CD8-positive, alpha-beta memory T cell (primary cell): Measurements from ENCODE around the gene CCDC148. TPM values are rescaled to one million over a fixed set of nuclear protein-coding genes. Genes with fewer than 3 reads are reported as not detected.
A peak's percentile ranks its signal among the peaks of the same experiment; 100 is the strongest.

Source experiments
- CTCF ChIA-PET: fragments of 350-600 bp; sonication (Branson Sonifier 250); formaldehyde crosslinking; loops from one replicate; lab custom pipeline; 2021; ENCODE audit warnings: antibody characterized with exemption; lab: Charles Lee
- POLR2A ChIA-PET: fragments of 350-600 bp; sonication (Branson Sonifier 250); formaldehyde crosslinking; loops from one replicate; lab custom pipeline; 2021; ENCODE audit warnings: antibody characterized with exemption; lab: Charles Lee
- DNase-seq, 5 donors: peaks; one replicate each; pipeline versions ENCODE4 v3.0.0 to v3.0.0-alpha.2; 2020 to 2022; ENCODE audit warnings: mixed read lengths in 1 of 5
- H3K27ac ChIP-seq: one replicate; pipeline ENCODE4 v1.7.0; 2013; ENCODE audit warnings: low read depth, mild to moderate bottlenecking, low read length, moderate library complexity
- H3K27me3 ChIP-seq: 2 replicates; pipeline ENCODE4 v1.7.0; 2013; ENCODE audit warnings: low read length, mild to moderate bottlenecking; ENCODE audit not compliant: insufficient read depth, poor library complexity, severe bottlenecking
- H3K36me3 ChIP-seq: 2 replicates; pipeline ENCODE4 v1.7.0; 2013; ENCODE audit warnings: mild to moderate bottlenecking, low read length, moderate library complexity; ENCODE audit not compliant: insufficient read depth
- H3K4me1 ChIP-seq: 2 replicates; pipeline ENCODE4 v1.7.0; 2013; ENCODE audit warnings: mild to moderate bottlenecking, low read length, moderate library complexity; ENCODE audit not compliant: insufficient read depth
- H3K4me3 ChIP-seq: 2 replicates; pipeline ENCODE4 v1.7.0; 2013; ENCODE audit warnings: mild to moderate bottlenecking, low read length
- H3K9me3 ChIP-seq: 2 replicates; pipeline ENCODE4 v1.7.0; 2013; ENCODE audit warnings: mild to moderate bottlenecking, low read length
- H3K27ac Mint-ChIP-seq, 8 donors: one replicate each; pipeline ENCODE4 v1.8.0; 2020 to 2021; ENCODE audit warnings: mixed read lengths in 8 of 8, mild to moderate bottlenecking in 6 of 8, inconsistent platforms in 3 of 8, moderate library complexity in 3 of 8
- H3K27me3 Mint-ChIP-seq, 2 donors: one replicate each; pipeline ENCODE4 v1.8.0; 2020 to 2021; ENCODE audit warnings: mixed read lengths in 2 of 2, mild to moderate bottlenecking in 1 of 2, moderate library complexity in 1 of 2
- H3K36me3 Mint-ChIP-seq, 3 donors: one replicate each; pipeline ENCODE4 v1.8.0; 2020 to 2021; ENCODE audit warnings: mixed read lengths in 3 of 3, inconsistent platforms in 1 of 3, mild to moderate bottlenecking in 1 of 3
- H3K4me1 Mint-ChIP-seq, 3 donors: one replicate each; pipeline ENCODE4 v1.8.0; 2020 to 2021; ENCODE audit warnings: mixed read lengths in 3 of 3, inconsistent platforms in 1 of 3, mild to moderate bottlenecking in 1 of 3
- H3K4me3 Mint-ChIP-seq, 7 donors: one replicate each; pipeline ENCODE4 v1.8.0; 2020 to 2021; ENCODE audit warnings: mixed read lengths in 7 of 7, mild to moderate bottlenecking in 6 of 7, moderate library complexity in 4 of 7, inconsistent platforms in 2 of 7
- H3K9me3 Mint-ChIP-seq, 5 donors: one replicate each; pipeline ENCODE4 v1.8.0; 2020 to 2022; ENCODE audit warnings: mixed read lengths in 5 of 5, mild to moderate bottlenecking in 3 of 5, moderate library complexity in 2 of 5, inconsistent platforms in 1 of 5
- polyA plus RNA-seq: library from polyadenylated mRNA; unstranded; fragments of 300-500 nt; fragmentation: Illumina TruSeq; gene quantifications from one replicate; pipeline ENCODE4 v1.2.3, GENCODE V29; 2021
- total RNA-seq, 2 experiments: library from RNA; stranded (reverse); gene quantifications; one replicate each; pipeline ENCODE4 v1.2.3, GENCODE V29; 2021

The CCDC148 gene
- total and polyA plus RNA-seq, 3 experiments from 2014 or later, result 0.40 TPM; not detected in 2

DNA sequence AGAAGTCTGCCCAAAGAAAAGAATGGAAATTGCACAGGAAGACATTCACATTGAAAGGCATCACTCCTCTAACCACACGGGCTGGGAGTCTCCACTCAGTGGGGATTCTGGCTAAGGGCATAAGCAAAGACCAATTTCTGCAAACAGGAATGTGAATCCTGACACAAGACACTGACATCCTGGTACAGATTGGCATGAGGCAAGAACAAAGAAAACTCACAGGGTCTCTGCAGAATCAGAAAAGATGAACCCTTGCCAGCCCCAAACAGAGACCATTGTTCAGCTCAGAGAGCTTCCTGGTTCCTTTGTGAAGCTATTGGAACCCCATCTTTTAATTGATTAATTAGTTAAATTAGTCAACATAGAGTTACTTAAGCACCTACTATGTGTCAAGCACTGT is 272.6 kb downstream of the CCDC148 start:
- Mint-ChIP-seq H3K36me3 (no peaks in the 10 kb centered on the region), H3K4me1 (no peaks in the 10 kb centered on the region), H3K9me3 (peaks cover 0 to 5% (median 0%) of the 10 kb centered on the region in 5 donors), H3K27me3 (peaks cover 4 to 29% of the 10 kb centered on the region in 2 donors), H3K4me3 (no peak overlapping the region), H3K27ac (no peak overlapping the region)
- Histone ChIP-seq H3K36me3 (no peaks in the 10 kb centered on the region), H3K27me3 (no peaks in the 10 kb centered on the region), H3K4me3 (no peak overlapping the region), H3K4me1 (no peaks in the 10 kb centered on the region), H3K27ac (no peak overlapping the region), H3K9me3 (no peaks in the 10 kb centered on the region)
- CTCF ChIA-PET, result no interaction called here
- no peak for DNase-seq
- POLR2A ChIA-PET, result no interaction called here

DNA sequence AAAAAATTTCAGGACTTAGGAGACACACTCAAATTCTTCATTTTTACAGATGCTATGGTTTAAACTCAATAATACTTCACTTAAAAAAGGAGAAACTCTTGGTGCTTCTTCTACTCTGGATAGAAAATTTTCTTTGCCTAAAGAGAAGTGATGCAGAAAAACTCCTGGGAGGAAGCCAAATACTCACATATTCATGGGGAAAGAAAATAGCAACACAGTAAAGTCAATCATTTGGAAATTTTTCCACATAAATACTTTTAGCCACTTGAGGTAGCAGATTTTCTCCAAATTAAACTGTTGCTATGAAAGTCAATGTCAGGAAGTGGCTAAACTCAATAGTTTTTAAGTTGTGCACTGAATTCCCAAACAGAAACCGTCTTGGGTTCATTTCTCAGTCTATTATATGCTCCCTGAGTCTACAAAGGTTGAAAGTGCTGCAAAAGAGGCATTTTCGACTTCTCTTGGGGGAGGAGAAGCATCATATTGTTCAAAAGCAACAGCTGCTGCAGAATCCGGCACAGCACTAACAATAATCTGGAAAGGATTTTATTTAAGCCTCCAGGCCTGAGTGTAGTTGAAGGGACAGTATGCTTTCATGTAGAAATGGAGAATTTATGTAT is 273.8 kb downstream of the CCDC148 start:
- DNase-seq, result no peak
- ChIA-PET CTCF (no interaction called here), POLR2A (no interaction called here)
- Histone ChIP-seq H3K27ac (no peak overlapping the region), H3K4me3 (no peak overlapping the region), H3K4me1 (no peaks in the 10 kb centered on the region), H3K9me3 (no peaks in the 10 kb centered on the region), H3K27me3 (no peaks in the 10 kb centered on the region), H3K36me3 (no peaks in the 10 kb centered on the region)
- no peaks in the 10 kb centered on the region for H3K36me3 Mint-ChIP-seq
- H3K27me3 Mint-ChIP-seq, result peaks cover 7 to 37% of the 10 kb centered on the region in 2 donors
- H3K4me3 Mint-ChIP-seq, result no peak overlapping the region
- H3K27ac Mint-ChIP-seq, result no peak overlapping the region
- no peaks in the 10 kb centered on the region for H3K4me1 Mint-ChIP-seq
- peaks cover 0 to 5% (median 0%) of the 10 kb centered on the region in 5 donors for H3K9me3 Mint-ChIP-seq

DNA sequence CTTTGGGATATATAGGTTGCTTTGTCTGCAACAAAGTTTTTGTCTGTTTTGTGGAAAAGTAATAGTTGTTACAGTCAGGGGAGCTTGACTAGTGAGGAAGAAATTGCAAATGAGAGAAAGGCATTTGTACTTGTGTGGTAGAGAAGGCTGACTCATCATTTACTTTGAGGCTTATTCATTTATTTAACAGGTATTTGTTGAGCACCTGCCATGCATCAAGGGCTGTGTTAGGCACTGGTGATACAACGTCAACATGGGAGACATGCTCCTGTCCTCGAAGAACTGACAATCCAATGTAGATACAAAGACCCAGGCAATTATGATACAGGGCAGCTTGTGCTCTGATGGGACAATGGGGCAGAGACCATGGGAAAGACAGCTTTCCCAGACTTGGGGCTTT is 275.4 kb downstream of the CCDC148 start:
- Mint-ChIP-seq H3K9me3 (peaks cover 0 to 5% (median 0%) of the 10 kb centered on the region in 5 donors), H3K4me1 (no peaks in the 10 kb centered on the region), H3K27ac (no peak overlapping the region), H3K36me3 (no peaks in the 10 kb centered on the region), H3K27me3 (peaks cover 7 to 37% of the 10 kb centered on the region in 2 donors), H3K4me3 (no peak overlapping the region)
- Histone ChIP-seq H3K27ac (no peak overlapping the region), H3K4me1 (no peaks in the 10 kb centered on the region), H3K27me3 (no peaks in the 10 kb centered on the region), H3K4me3 (no peak overlapping the region), H3K36me3 (no peaks in the 10 kb centered on the region), H3K9me3 (no peaks in the 10 kb centered on the region)
- ChIA-PET POLR2A (no interaction called here), CTCF (no interaction called here)
- DNase-seq, result no peak

DNA sequence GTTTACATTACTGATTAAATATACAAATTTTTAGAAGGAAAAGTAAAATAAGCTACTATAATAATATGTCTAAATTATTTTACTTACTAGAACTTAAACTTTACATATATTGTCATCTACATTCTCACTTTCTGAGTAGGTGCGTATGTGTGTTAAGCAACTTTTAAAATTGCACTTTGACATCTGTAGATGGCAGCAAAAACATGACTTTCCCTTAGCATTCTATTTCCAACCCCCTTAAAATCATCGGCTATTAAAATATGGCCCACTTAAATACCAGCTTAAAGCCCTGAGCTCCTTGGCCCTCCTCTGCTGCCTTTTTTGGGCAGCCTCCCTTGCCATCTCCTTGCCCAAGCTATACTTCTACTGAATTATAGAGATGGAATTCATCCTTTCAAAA is 276.9 kb downstream of the CCDC148 start:
- Mint-ChIP-seq H3K9me3 (peaks cover 0 to 5% (median 0%) of the 10 kb centered on the region in 5 donors), H3K27ac (no peak overlapping the region), H3K4me1 (no peaks in the 10 kb centered on the region), H3K27me3 (peaks cover 7 to 39% of the 10 kb centered on the region in 2 donors), H3K36me3 (no peaks in the 10 kb centered on the region), H3K4me3 (no peak overlapping the region)
- ChIA-PET CTCF (interaction anchor here (1.0 to 2.5 kb wide), 2 partner anchors 566 to 575 kb away, joined by 3 to 7 read pairs; no protein-coding TSS in a partner anchor), POLR2A (no interaction called here)
- DNase-seq, result peak in 1 of 5 donors; percentile 3
- H3K4me1 ChIP-seq, result no peaks in the 10 kb centered on the region
- H3K4me3 ChIP-seq, result no peak overlapping the region
- no peaks in the 10 kb centered on the region for H3K9me3 ChIP-seq
- no peaks in the 10 kb centered on the region for H3K27me3 ChIP-seq
- no peaks in the 10 kb centered on the region for H3K36me3 ChIP-seq
- no peak overlapping the region for H3K27ac ChIP-seq

DNA sequence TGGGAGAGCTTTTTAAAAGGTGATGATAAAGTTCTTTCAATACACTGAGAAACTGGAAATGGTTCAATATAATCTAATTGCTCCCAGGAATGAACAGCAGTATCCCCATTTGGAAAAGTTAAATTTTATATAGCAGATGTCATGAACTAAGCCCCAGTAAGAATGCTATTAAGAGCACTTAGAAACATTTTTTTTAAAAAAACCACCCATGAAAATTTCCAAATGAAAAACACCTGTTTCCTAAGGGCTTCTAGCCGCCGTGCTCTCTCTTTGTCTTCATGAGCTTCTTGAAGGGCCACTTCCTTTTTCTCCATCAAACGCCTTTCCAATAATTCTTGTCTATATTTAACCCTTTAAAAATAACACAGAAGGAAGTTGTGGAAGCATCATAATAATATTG is 277.9 kb downstream of the CCDC148 start:
- Mint-ChIP-seq H3K4me1 (no peaks in the 10 kb centered on the region), H3K36me3 (no peaks in the 10 kb centered on the region), H3K9me3 (peaks cover 0 to 5% (median 0%) of the 10 kb centered on the region in 5 donors), H3K4me3 (no peak overlapping the region), H3K27ac (no peak overlapping the region), H3K27me3 (peaks cover 7 to 43% of the 10 kb centered on the region in 2 donors)
- no peaks in the 10 kb centered on the region for H3K4me1 ChIP-seq
- no peaks in the 10 kb centered on the region for H3K9me3 ChIP-seq
- POLR2A ChIA-PET, result no interaction called here
- CTCF ChIA-PET, result interaction anchor here (2.5 kb wide), 1 partner anchor 576 kb away, joined by 7 read pairs; no protein-coding TSS in a partner anchor
- no peak for DNase-seq
- no peaks in the 10 kb centered on the region for H3K27me3 ChIP-seq
- H3K4me3 ChIP-seq, result no peak overlapping the region
- no peak overlapping the region for H3K27ac ChIP-seq
- no peaks in the 10 kb centered on the region for H3K36me3 ChIP-seq

DNA sequence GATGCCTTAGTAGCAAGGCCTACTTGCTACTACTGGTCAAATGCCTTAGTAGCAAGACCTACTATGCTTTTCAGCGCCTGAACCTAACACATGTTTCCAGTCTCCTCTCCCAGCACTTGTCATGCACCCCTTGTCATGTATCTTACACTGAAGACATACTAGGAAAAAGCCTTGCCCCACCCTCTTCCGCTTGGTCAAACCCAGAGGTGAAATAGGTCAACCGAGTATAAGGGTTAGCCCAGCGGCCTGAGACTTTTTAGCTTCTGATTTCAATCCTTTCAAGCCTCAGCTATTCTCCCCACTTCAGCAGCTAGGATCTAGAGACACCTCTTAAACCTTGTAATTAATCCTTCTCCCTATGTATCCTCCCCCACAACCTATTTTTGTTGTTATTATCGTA is 281.6 kb downstream of the CCDC148 start:
- Histone ChIP-seq H3K4me3 (no peak overlapping the region), H3K9me3 (no peaks in the 10 kb centered on the region), H3K36me3 (no peaks in the 10 kb centered on the region), H3K27me3 (no peaks in the 10 kb centered on the region), H3K4me1 (no peaks in the 10 kb centered on the region), H3K27ac (no peak overlapping the region)
- Mint-ChIP-seq H3K4me3 (no peak overlapping the region), H3K4me1 (no peaks in the 10 kb centered on the region), H3K27ac (no peak overlapping the region), H3K36me3 (no peaks in the 10 kb centered on the region), H3K27me3 (peaks cover 7 to 28% of the 10 kb centered on the region in 2 donors), H3K9me3 (no peaks in the 10 kb centered on the region)
- POLR2A ChIA-PET, result no interaction called here
- no peak for DNase-seq
- CTCF ChIA-PET, result no interaction called here

DNA sequence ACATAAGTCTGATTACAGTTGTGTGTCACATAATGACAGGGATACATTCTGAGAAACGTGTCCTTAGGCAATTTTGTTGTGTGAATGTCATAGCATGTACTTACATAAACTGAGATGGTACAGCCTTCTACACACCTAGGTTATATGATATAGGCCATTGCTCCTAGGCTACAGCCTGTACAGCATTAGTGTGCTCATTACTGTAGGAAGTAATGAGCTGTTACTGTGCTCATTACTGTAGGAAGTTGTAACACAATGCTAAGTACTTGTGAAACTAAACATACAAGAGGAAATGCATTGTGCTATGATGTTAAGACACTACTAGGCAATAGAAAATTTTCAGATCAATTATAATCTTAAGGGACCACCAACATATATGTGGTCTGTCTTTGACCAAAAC is 282.1 kb downstream of the CCDC148 start:
- Histone ChIP-seq H3K36me3 (no peaks in the 10 kb centered on the region), H3K27me3 (no peaks in the 10 kb centered on the region), H3K9me3 (no peaks in the 10 kb centered on the region), H3K27ac (no peak overlapping the region), H3K4me3 (no peak overlapping the region), H3K4me1 (no peaks in the 10 kb centered on the region)
- Mint-ChIP-seq H3K4me1 (no peaks in the 10 kb centered on the region), H3K4me3 (no peak overlapping the region), H3K9me3 (no peaks in the 10 kb centered on the region), H3K36me3 (no peaks in the 10 kb centered on the region), H3K27ac (no peak overlapping the region), H3K27me3 (peaks cover 7 to 25% of the 10 kb centered on the region in 2 donors)
- DNase-seq, result no peak
- ChIA-PET POLR2A (no interaction called here), CTCF (no interaction called here)

DNA sequence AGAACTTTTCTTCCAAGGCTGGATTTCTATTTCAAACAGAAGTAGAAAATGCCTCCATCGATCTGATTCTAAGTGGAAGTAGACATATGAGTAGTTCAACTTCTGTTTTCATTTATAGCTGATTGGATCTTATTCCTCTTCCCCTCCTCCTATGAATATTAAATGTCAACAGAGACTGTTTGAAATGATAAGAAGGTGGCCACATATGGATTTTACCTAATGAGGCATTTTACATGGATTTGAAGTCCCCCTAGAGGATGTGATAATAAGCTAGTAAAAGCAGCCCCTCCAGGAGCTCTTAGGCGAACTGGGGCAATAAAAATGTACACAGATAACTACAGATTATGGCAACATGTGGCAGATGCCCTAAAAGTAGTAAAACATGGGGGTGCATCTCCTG is 283.8 kb downstream of the CCDC148 start:
- H3K27ac Mint-ChIP-seq, result no peak overlapping the region
- CTCF ChIA-PET, result no interaction called here

More for the DNA sequence above, 283.8 kb downstream of the CCDC148 start:
- H3K9me3 ChIP-seq, result no peaks in the 10 kb centered on the region
- no peak overlapping the region for H3K4me3 Mint-ChIP-seq
- no peaks in the 10 kb centered on the region for H3K9me3 Mint-ChIP-seq
- POLR2A ChIA-PET, result no interaction called here
- H3K4me3 ChIP-seq, result no peak overlapping the region
- H3K4me1 Mint-ChIP-seq, result no peaks in the 10 kb centered on the region
- H3K27me3 Mint-ChIP-seq, result peaks cover 6 to 17% of the 10 kb centered on the region in 2 donors
- no peaks in the 10 kb centered on the region for H3K36me3 ChIP-seq
- H3K27me3 ChIP-seq, result no peaks in the 10 kb centered on the region
- no peak overlapping the region for H3K27ac ChIP-seq
- no peaks in the 10 kb centered on the region for H3K4me1 ChIP-seq
- no peak for DNase-seq
- no peaks in the 10 kb centered on the region for H3K36me3 Mint-ChIP-seq
